ENCODE results near the gene KRT31. TPM values are rescaled to one million over a fixed set of nuclear protein-coding genes. Genes with fewer than 3 reads are reported as not detected.

KRT31 gene
- total RNA-seq, 1 experiment from 2014 or later = not detected

GRCh38 chr17:41354536-41354935, 42.9 kb downstream of the KRT31 start:
- POLR2A ChIA-PET = no interaction called here
- TF ChIP-seq OVOL2 (CRISPR knock-in tag; IDR thresholded peaks at IDR 0.05; ENCODE audit: borderline replicate concordance) (no peak), SMAD3 (CRISPR knock-in tag; IDR thresholded peaks at IDR 0.05; ENCODE audit: borderline replicate concordance) (no peak), NFATC4 (CRISPR knock-in tag; IDR thresholded peaks at IDR 0.05) (no peak), CBFB (CRISPR knock-in tag; IDR thresholded peaks at IDR 0.05; ENCODE audit: low read depth) (no peak), NR2C2 (CRISPR knock-in tag; IDR thresholded peaks at IDR 0.05) (no peak), PRDM15 (CRISPR knock-in tag; IDR thresholded peaks at IDR 0.05) (no peak), STAT6 (CRISPR knock-in tag; conservative IDR thresholded peaks at IDR 0.05; ENCODE audit: low read depth) (no peak), GRHL2 (CRISPR knock-in tag; IDR thresholded peaks at IDR 0.05; ENCODE audit: insufficient replicate concordance, severe bottlenecking) (no peak), KAT7 (CRISPR knock-in tag; IDR thresholded peaks at IDR 0.05; ENCODE audit: borderline replicate concordance) (no peak), PREB (CRISPR knock-in tag; IDR thresholded peaks at IDR 0.05; ENCODE audit: borderline replicate concordance) (no peak), CREM (CRISPR knock-in tag; IDR thresholded peaks at IDR 0.05) (no peak), ERG (CRISPR knock-in tag; IDR thresholded peaks at IDR 0.05) (no peak), ZNF138 (CRISPR knock-in tag; conservative IDR thresholded peaks at IDR 0.05) (no peak), ZBTB21 (CRISPR knock-in tag; IDR thresholded peaks at IDR 0.05; ENCODE audit: borderline replicate concordance) (no peak), ZNF317 (CRISPR knock-in tag; IDR thresholded peaks at IDR 0.05; ENCODE audit: borderline replicate concordance, low read depth) (no peak), ZNF396 (CRISPR knock-in tag; IDR thresholded peaks at IDR 0.05; ENCODE audit: borderline replicate concordance) (no peak), ZSCAN18 (CRISPR knock-in tag; IDR thresholded peaks at IDR 0.05) (no peak), ZBTB43 (CRISPR knock-in tag; IDR thresholded peaks at IDR 0.05) (no peak)

More at GRCh38 chr17:41354536-41354935, 42.9 kb downstream of the KRT31 start:
- DNase-seq (ENCODE audit: low spot score) = no peak
- Mint-ChIP-seq H3K4me3 (no peak overlapping the region), H3K9me3 (0 out of 2 replicates have a peak, but pooled peaks cover 10% of the 10 kb centered on the region), H3K27ac (no peak overlapping the region), H3K36me3 (no peaks in the 10 kb centered on the region), H3K4me1 (no peaks in the 10 kb centered on the region), H3K27me3 (ENCODE audit: low read depth) (peaks cover 5% of the 10 kb centered on the region)
- no peak for ATAC-seq
- CTCF ChIA-PET = no interaction called here
